Liver (tissue), 10 donors: ENCODE results near the gene PHAX. TPM values are rescaled to one million over a fixed set of nuclear protein-coding genes. Genes with fewer than 3 reads are reported as not detected.

ENCODE experiments used
- DNase-seq: peaks from one replicate; pipeline ENCODE4 v3.0.0-alpha.2; 2017; ENCODE audit warnings: low spot score
- H3K27ac ChIP-seq, 2 donors: one replicate each; pipeline ENCODE4 v1.7.0; 2013; ENCODE audit warnings: inconsistent platforms in 2 of 2, low read length in 2 of 2, control low read depth in 1 of 2, low read depth in 1 of 2, mild to moderate bottlenecking in 1 of 2
- H3K27me3 ChIP-seq, 4 donors: one replicate each; pipeline versions ENCODE4 v1.6.1 to v1.7.0; 2013; ENCODE audit warnings: low read length in 3 of 4, inconsistent platforms in 1 of 4, mild to moderate bottlenecking in 1 of 4, moderate library complexity in 1 of 4; ENCODE audit not compliant: control insufficient read depth in 4 of 4, insufficient read depth in 4 of 4
- H3K36me3 ChIP-seq, 4 donors: one replicate each; pipeline versions ENCODE4 v1.6.1 to v1.7.0; 2013; ENCODE audit warnings: low read length in 3 of 4, mild to moderate bottlenecking in 3 of 4, low read depth in 1 of 4, moderate library complexity in 1 of 4; ENCODE audit not compliant: control insufficient read depth in 4 of 4, insufficient read depth in 3 of 4
- H3K4me1 ChIP-seq, 4 donors: one replicate each; pipeline versions ENCODE4 v1.6.1 to v1.7.0; 2013; ENCODE audit warnings: low read length in 3 of 4, mild to moderate bottlenecking in 3 of 4, moderate library complexity in 1 of 4; ENCODE audit not compliant: control insufficient read depth in 4 of 4, insufficient read depth in 4 of 4
- H3K4me3 ChIP-seq, 3 donors: one replicate each; pipeline versions ENCODE4 v1.6.1 to v1.7.0; 2013; ENCODE audit warnings: low read length in 3 of 3, control low read depth in 1 of 3, low read depth in 1 of 3, mild to moderate bottlenecking in 1 of 3
- H3K9ac ChIP-seq, 2 donors: one replicate each; pipeline ENCODE4 v1.7.0; 2013; ENCODE audit warnings: low read length in 2 of 2, mild to moderate bottlenecking in 2 of 2, moderate library complexity in 2 of 2, control low read depth in 1 of 2, low read depth in 1 of 2
- H3K9me3 ChIP-seq, 4 donors: one replicate each; pipeline versions ENCODE4 v1.6.1 to v1.7.0; 2013; ENCODE audit warnings: low read length in 3 of 4; ENCODE audit not compliant: control insufficient read depth in 4 of 4
- ATF3 ChIP-seq: IDR thresholded peaks from 2 replicates; pipeline ENCODE4 v1.6.1; 2016; ENCODE audit warnings: antibody characterized with exemption
- CTCF ChIP-seq: fragments of 150-350 bp; IDR thresholded peaks from 2 replicates; pipeline ENCODE4 v1.5.1; 2017; ENCODE audit warnings: improper control_type of control experiment, low read depth, low read length; ENCODE audit not compliant: missing input control
- HNF4A ChIP-seq, 2 donors: conservative IDR thresholded peaks; 2 replicates each; pipeline ENCODE4 v1.6.1; 2016; ENCODE audit warnings: antibody characterized with exemption in 2 of 2, mild to moderate bottlenecking in 2 of 2
- MAX ChIP-seq: IDR thresholded peaks from 2 replicates; pipeline ENCODE4 v1.6.1; 2016; ENCODE audit warnings: antibody characterized with exemption
- RAD21 ChIP-seq, 2 donors: IDR thresholded peaks; 2 replicates each; pipeline ENCODE4 v1.6.1; 2016; ENCODE audit warnings: antibody characterized with exemption in 2 of 2, mild to moderate bottlenecking in 2 of 2
- REST ChIP-seq: IDR thresholded peaks from 2 replicates; pipeline ENCODE4 v1.6.1; 2016; ENCODE audit warnings: antibody characterized with exemption, mild to moderate bottlenecking
- WGBS: extraction: QIAGEN DNeasy Blood & Tissue Kit; methylation state at CpG from one replicate; pipeline ENCODE4 v1.1.7; 2013; 5-methylcytosine and 5-hydroxymethylcytosine counted together
- polyA plus RNA-seq, 2 donors: library from polyadenylated mRNA; stranded (reverse) in 1 of 2; unstranded in 1 of 2; fragments of 200-250 nt in 1 of 2; fragments of >200 nt in 1 of 2; fragmentation: Nextera tagmentation in 1 of 2; extraction: Ambion mirVana in 1 of 2; gene quantifications; one replicate each; pipeline versions ENCODE4 v1.2.1 to v1.2.3, GENCODE V29; 2013 to 2015
- small RNA-seq: library from RNA; depleted of rRNA; stranded (forward); fragments of <200 nt; gene quantifications from one replicate; pipeline ENCODE3, GENCODE V24; 2014
- total RNA-seq, 2 donors: library from RNA; depleted of rRNA; stranded (reverse); fragments of >200 nt; gene quantifications; one replicate each; pipeline ENCODE4 v1.2.3, GENCODE V29; 2014
- donor health status: healthy.
- donor health status: healthy.
- donor health status: healthy.
- donor health status: healthy.
- donor health status: healthy.

The PHAX gene
- total and polyA plus RNA-seq, 4 donors: 10.3 to 32.6 (median 25.1) TPM

GRCh38 chr5:126676195-126676624 is 75.5 kb downstream of the PHAX start:
- Histone ChIP-seq H3K9me3 (no peaks in the 10 kb centered on the region), H3K27ac (no peak overlapping the region), H3K4me1 (no peaks in the 10 kb centered on the region), H3K9ac (no peak overlapping the region), H3K36me3 (no peaks in the 10 kb centered on the region), H3K4me3 (no peak overlapping the region), H3K27me3 (no peaks in the 10 kb centered on the region)
- TF ChIP-seq ATF3: peak; percentile 99
- TF ChIP-seq MAX: no peak
- peak; percentile 95 to 97 for TF ChIP-seq RAD21 (IDR thresholded peaks at IDR 0.05)
- TF ChIP-seq CTCF: peak; percentile 91
- no peak for TF ChIP-seq REST
- no peak for TF ChIP-seq HNF4A (conservative IDR thresholded peaks at IDR 0.05)
- 24% methylated on average over 4 of the region's 4 CpGs for WGBS
- DNase-seq: peak; percentile 54

Small RNA genes within 50 kb of the gene (small RNA-seq; reads per million reads assigned to genes)
- gene BOLA3P3 (not detected), gene RNU6-290P (not detected)

Other genes starting within 250 kb of the PHAX start
- gene GRAMD2B, start 177.5 kb upstream of the PHAX start, total RNA-seq: 10 to 100 TPM; 10.8 to 24.1 TPM
- gene GRAMD2B, start 177.5 kb upstream of the PHAX start, polyA plus RNA-seq: 10 to 100 TPM in 1 of 2 donors, 1 to 10 TPM in 1; 6.5 to 16.2 TPM
- 10 to 100 TPM; 47.7 to 64.8 TPM for gene ALDH7A1, start 5.7 kb upstream of the PHAX start, total RNA-seq
- 10 to 100 TPM; 52.1 to 86.9 TPM for gene ALDH7A1, start 5.7 kb upstream of the PHAX start, polyA plus RNA-seq
- 10 to 100 TPM in 1 of 2 donors, 1 to 10 TPM in 1; 5.9 to 45.7 TPM for gene LMNB1, start 176.2 kb downstream of the PHAX start, total RNA-seq
- 1 to 10 TPM in 1 of 2 donors, under 1 TPM in 1; 0.57 to 5.3 TPM for gene LMNB1, start 176.2 kb downstream of the PHAX start, polyA plus RNA-seq